SW 1271 (cell line): Measurements from ENCODE around the gene LRRTM4.

Source experiments
- DNase-seq, 2 experiments: peaks; one replicate each; lab custom pipeline; 2025; lab: John Stamatoyannopoulos, UW

LRRTM4 gene

GRCh38 chr2:76985387-76986136 is 536.6 kb downstream of the LRRTM4 start:
- DNase-seq, result no peak

GRCh38 chr2:76984359-76984758 is 537.8 kb downstream of the LRRTM4 start:
- no peak for DNase-seq

- no peak for DNase-seq
Measured at GRCh38 chr2:76980067-76980787, 541.9 kb downstream of the LRRTM4 start.

- DNase-seq, result no peak
Measured at GRCh38 chr2:76977846-76978727, 544.1 kb downstream of the LRRTM4 start.

- no peak for DNase-seq
Measured at GRCh38 chr2:76975752-76976151, 546.4 kb downstream of the LRRTM4 start.

- DNase-seq, result no peak
Measured at GRCh38 chr2:76973610-76974009, 548.6 kb downstream of the LRRTM4 start.

- no peak for DNase-seq
Measured at GRCh38 chr2:76965772-76966171, 556.4 kb downstream of the LRRTM4 start.

GRCh38 chr2:76958749-76959148 is 563.4 kb downstream of the LRRTM4 start:
- DNase-seq, result no peak

GRCh38 chr2:76953733-76954347 is 568.3 kb downstream of the LRRTM4 start:
- DNase-seq, result peak in 1 of 2 experiments; percentile 69

- no peak for DNase-seq
Measured at GRCh38 chr2:76946631-76947145, 575.5 kb downstream of the LRRTM4 start.

GRCh38 chr2:76940559-76940958 is 581.6 kb downstream of the LRRTM4 start:
- no peak for DNase-seq

GRCh38 chr2:76938153-76938552 is 584.0 kb downstream of the LRRTM4 start:
- DNase-seq, result no peak

- no peak for DNase-seq
Measured at GRCh38 chr2:76932550-76932949, 589.6 kb downstream of the LRRTM4 start.

- DNase-seq, result no peak
Measured at GRCh38 chr2:76930056-76930744, 592.0 kb downstream of the LRRTM4 start.

GRCh38 chr2:76928026-76928425 is 594.1 kb downstream of the LRRTM4 start:
- no peak for DNase-seq

- DNase-seq, result no peak
Measured at GRCh38 chr2:76921006-76921405, 601.2 kb downstream of the LRRTM4 start.

GRCh38 chr2:76895469-76895868 is 626.7 kb downstream of the LRRTM4 start:
- DNase-seq, result no peak

- DNase-seq, result no peak
Measured at GRCh38 chr2:76870581-76870980, 651.6 kb downstream of the LRRTM4 start.

- peak in 1 of 2 experiments; percentile 10 for DNase-seq
Measured at GRCh38 chr2:76870011-76870410, 652.2 kb downstream of the LRRTM4 start.

- DNase-seq, result peak; percentile 47 to 50
Measured at GRCh38 chr2:76867854-76868253, 654.3 kb downstream of the LRRTM4 start.

- no peak for DNase-seq
Measured at GRCh38 chr2:76866464-76866863, 655.7 kb downstream of the LRRTM4 start.
